Tibial nerve (tissue), 4 donors: ENCODE results near the gene ENAM. TPM values are rescaled to one million over a fixed set of nuclear protein-coding genes. Genes with fewer than 3 reads are reported as not detected.
"Not testable (repeated sequence)": the region's sequence is repeated elsewhere in the genome, so short reads cannot be mapped to it uniquely, and the experiment has no call there.

Experiments used
- DNase-seq, 2 donors: peaks; one replicate each; pipeline ENCODE4 v3.0.0-alpha.2; 2019; ENCODE audit warnings: low spot score in 2 of 2
- H3K27ac ChIP-seq, 4 donors: fragments of 200-600 bp; sonication (generic) in 3 of 4; one replicate each; pipeline ENCODE4 v1.5.1; 2017 to 2019; ENCODE audit warnings: mild to moderate bottlenecking in 1 of 4
- H3K27me3 ChIP-seq, 2 donors: fragments of 200-600 bp; sonication (generic) in 1 of 2; one replicate each; pipeline versions ENCODE4 v1.5.1 to v1.6.0; 2017 to 2019
- H3K36me3 ChIP-seq, 3 donors: fragments of 200-600 bp; sonication (generic); one replicate each; pipeline ENCODE4 v1.5.1; 2018 to 2019
- H3K4me1 ChIP-seq, 4 donors: fragments of 200-600 bp; sonication (generic) in 3 of 4; one replicate each; pipeline ENCODE4 v1.5.1; 2017 to 2019
- H3K4me3 ChIP-seq, 4 donors: fragments of 200-600 bp; sonication (generic) in 3 of 4; one replicate each; pipeline ENCODE4 v1.5.1; 2017 to 2019; ENCODE audit warnings: mild to moderate bottlenecking in 1 of 4, moderate library complexity in 1 of 4
- H3K9me3 ChIP-seq, 4 donors: fragments of 200-600 bp; sonication (generic) in 3 of 4; one replicate each; pipeline ENCODE4 v1.5.1; 2017 to 2019
- EP300 ChIP-seq, 2 donors: sonication (generic); formaldehyde crosslinking; IDR thresholded peaks; one replicate each; pipeline ENCODE4 v1.6.1; 2017; ENCODE audit warnings: antibody characterized with exemption in 2 of 2, mild to moderate bottlenecking in 1 of 2
- POLR2A ChIP-seq, 2 donors: fragments of 450-650 bp; IDR thresholded peaks; one replicate each; pipeline ENCODE4 v1.6.1; 2017; ENCODE audit warnings: antibody characterized with exemption in 2 of 2, mild to moderate bottlenecking in 2 of 2, moderate library complexity in 2 of 2
- WGBS, 2 donors: methylation state at CpG; one replicate each; pipeline ENCODE4 v1.1.5; 2018; 5-methylcytosine and 5-hydroxymethylcytosine counted together
- total RNA-seq, 4 donors: library from RNA; depleted of rRNA; stranded (reverse); fragments of >200 nt; gene quantifications; one replicate each; pipeline ENCODE4 v1.1.0, GENCODE V29; 2016
- TF ChIP-seq, protein P1 (sequence below), 5 experiments: fragments of 200-600 bp in 3 of 5; fragments of 450-650 bp in 2 of 5; sonication (generic) in 3 of 5; IDR thresholded peaks; one replicate each; pipeline ENCODE4 v1.5.1; 2016 to 2019; ENCODE audit warnings: antibody characterized with exemption in 5 of 5, mild to moderate bottlenecking in 3 of 5, moderate library complexity in 2 of 5

The ENAM gene
- total RNA-seq, 4 donors from 2014 or later = not detected

DNA sequence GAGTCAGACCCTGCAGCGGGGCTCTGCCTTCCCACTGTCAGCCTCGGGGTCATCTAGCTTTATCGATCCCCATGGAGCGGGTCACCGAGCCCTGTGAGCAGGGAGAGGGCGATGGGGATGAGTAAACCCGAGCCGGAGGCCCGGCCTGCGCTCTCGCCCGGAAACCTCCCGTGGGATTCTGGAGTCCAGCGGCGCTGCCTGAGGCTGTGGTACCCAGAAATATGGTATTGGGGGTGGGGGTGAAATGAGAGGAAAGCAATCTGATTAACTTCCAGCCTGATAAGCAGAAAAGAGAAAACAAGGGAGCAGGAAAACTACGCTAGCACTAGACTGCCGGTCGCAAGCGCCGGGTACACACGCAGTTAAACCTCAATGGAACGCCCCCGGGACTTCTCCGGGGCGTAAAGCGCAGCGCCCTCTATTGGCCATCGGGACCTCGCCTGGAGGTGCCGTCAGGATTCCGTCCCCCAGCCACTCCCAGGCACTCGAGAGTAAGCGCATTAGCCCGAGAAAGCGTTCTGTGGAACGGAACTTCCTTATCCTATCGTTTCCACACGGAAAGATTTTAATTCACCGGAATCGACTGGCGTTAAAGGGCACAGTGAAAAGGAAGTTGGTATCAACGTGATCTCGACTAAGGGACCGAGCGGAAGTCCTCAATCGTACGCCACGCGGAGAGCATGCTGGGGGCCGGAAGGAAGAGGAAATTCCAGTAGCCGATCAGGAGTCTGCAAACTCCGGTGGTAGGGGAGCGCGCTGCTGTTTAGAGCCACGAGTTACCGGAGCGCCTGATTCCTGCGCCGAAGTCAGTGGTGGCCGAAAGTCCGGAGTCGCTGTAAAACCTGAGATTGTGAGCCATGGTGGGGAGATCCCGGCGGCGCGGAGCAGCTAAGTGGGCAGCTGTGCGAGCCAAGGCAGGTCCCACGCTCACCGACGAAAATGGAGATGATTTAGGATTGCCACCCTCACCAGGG lies 59.6 kb downstream of the ENAM start, which contains the start of gene UTP3:
UTP3 (plus strand) TSS at position 712 of the 974 bp plus-strand sequence; CDS start at position 858, 146 bp downstream.
- 1% methylated on average over 65 to 70 of the region's 70 CpGs for WGBS, 2 donors
- peak; percentile 90 to 93 for DNase-seq
- Histone ChIP-seq H3K27me3 (no peaks in the 10 kb centered on the region), H3K27ac (peak within 1 kb of the TSS; percentile 93 to 97 (median 95)), H3K9me3 (no peaks in the 10 kb centered on the region), H3K4me1 (peaks cover 0 to 45% (median 20%) of the 10 kb centered on the region in 4 donors), H3K36me3 (peaks cover 0 to 18% (median 0%) of the 10 kb centered on the region in 3 donors), H3K4me3 (peak within 1 kb of the TSS; percentile 73 to 93 (median 86))
- TF ChIP-seq POLR2A (IDR thresholded peaks at IDR 0.05) = peak; percentile 35 to 59
- TF ChIP-seq, protein P1, sequence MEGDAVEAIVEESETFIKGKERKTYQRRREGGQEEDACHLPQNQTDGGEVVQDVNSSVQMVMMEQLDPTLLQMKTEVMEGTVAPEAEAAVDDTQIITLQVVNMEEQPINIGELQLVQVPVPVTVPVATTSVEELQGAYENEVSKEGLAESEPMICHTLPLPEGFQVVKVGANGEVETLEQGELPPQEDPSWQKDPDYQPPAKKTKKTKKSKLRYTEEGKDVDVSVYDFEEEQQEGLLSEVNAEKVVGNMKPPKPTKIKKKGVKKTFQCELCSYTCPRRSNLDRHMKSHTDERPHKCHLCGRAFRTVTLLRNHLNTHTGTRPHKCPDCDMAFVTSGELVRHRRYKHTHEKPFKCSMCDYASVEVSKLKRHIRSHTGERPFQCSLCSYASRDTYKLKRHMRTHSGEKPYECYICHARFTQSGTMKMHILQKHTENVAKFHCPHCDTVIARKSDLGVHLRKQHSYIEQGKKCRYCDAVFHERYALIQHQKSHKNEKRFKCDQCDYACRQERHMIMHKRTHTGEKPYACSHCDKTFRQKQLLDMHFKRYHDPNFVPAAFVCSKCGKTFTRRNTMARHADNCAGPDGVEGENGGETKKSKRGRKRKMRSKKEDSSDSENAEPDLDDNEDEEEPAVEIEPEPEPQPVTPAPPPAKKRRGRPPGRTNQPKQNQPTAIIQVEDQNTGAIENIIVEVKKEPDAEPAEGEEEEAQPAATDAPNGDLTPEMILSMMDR (IDR thresholded peaks at IDR 0.05) = peak; percentile 91 to 98 (median 96)
- TF ChIP-seq EP300 (IDR thresholded peaks at IDR 0.05) = peak; percentile 88 to 98

DNA sequence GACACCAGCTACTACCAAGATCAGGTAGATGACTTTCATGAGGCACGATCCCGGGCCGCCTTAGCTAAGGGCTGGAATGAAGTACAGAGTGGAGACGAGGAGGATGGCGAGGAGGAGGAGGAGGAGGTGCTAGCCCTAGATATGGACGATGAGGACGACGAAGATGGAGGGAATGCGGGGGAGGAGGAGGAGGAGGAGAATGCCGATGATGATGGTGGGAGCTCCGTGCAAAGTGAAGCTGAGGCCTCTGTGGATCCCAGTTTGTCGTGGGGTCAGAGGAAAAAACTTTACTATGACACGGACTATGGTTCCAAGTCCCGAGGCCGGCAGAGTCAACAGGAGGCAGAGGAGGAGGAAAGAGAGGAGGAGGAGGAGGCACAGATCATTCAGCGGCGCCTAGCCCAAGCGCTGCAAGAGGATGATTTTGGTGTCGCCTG lies 60.3 kb downstream of the ENAM start:
- 2 to 3% methylated on average over 19 of the region's 19 CpGs for WGBS, 2 donors
- Histone ChIP-seq H3K4me1 (peaks cover 0 to 45% (median 20%) of the 10 kb centered on the region in 4 donors), H3K36me3 (peaks cover 0 to 23% (median 0%) of the 10 kb centered on the region in 3 donors), H3K27ac (peak overlapping the region; percentile 93 to 97 (median 95)), H3K4me3 (peak overlapping the region; percentile 73 to 93 (median 86)), H3K27me3 (no peaks in the 10 kb centered on the region), H3K9me3 (no peaks in the 10 kb centered on the region)
- no peak for DNase-seq
- TF ChIP-seq EP300 (IDR thresholded peaks at IDR 0.05) = no peak
- no peak for TF ChIP-seq POLR2A (IDR thresholded peaks at IDR 0.05)
- TF ChIP-seq, protein P1 (IDR thresholded peaks at IDR 0.05) = no peak

DNA sequence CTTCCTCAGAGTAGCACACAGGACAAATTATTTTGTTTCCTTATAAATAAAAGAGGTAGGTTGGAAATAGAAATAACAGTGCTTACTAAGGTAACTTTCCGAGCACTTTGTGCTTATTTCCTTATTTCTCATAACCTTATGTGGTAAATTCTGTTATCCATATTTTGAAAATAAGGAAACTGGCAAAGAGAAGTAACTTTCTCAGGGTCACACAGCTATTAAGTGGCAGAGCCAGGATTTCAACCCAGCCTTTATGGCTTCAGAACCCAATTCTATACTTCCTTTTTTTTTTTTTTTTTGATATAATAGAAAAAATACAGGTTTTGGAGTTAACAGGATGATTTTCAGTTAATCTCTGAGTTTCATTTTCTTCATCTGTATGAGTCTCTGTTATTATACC lies 63.1 kb downstream of the ENAM start:
- WGBS, 2 donors = 68 to 89% methylated on average over 1 of the region's 1 CpG
- H3K36me3 ChIP-seq = peaks cover 0 to 34% (median 0%) of the 10 kb centered on the region in 3 donors
- TF ChIP-seq EP300 (IDR thresholded peaks at IDR 0.05) (no peak), POLR2A (IDR thresholded peaks at IDR 0.05) (no peak)
- DNase-seq = no peak
- H3K4me3 ChIP-seq = no peak overlapping the region
- no peaks in the 10 kb centered on the region for H3K9me3 ChIP-seq
- H3K27me3 ChIP-seq = no peaks in the 10 kb centered on the region
- H3K27ac ChIP-seq = no peak overlapping the region
- peaks cover 0 to 45% (median 20%) of the 10 kb centered on the region in 4 donors for H3K4me1 ChIP-seq

DNA sequence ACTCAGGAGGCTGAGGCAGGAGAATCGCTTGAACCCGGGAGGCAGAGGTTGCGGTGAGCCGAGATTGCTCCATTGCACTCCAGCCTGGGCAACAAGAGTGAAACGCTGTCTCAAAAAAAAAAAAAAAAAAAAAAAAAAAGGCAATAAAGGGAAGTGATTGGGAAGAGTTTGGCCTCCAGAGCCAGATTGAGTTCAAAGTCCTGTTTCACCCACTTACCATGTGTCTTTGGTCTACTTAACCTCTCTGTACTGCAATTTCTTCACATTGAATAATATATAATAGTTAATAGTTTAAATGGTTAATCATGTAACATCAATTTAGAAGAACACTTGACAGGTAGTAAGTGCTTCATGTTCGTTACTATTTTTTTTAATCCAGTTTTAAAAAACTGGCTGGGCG lies 66.1 kb downstream of the ENAM start:
- H3K36me3 ChIP-seq = peaks cover 0 to 34% (median 0%) of the 10 kb centered on the region in 3 donors
- WGBS, 2 donors = 94 to 96% methylated on average over 7 of the region's 7 CpGs
- not testable (repeated sequence) for H3K27me3 ChIP-seq, DNase-seq, H3K27ac ChIP-seq, H3K4me3 ChIP-seq, H3K9me3 ChIP-seq
- H3K4me1 ChIP-seq = peaks cover 0 to 31% (median 11%) of the 10 kb centered on the region in 4 donors

Other genes starting within 250 kb of the ENAM start
- gene SMR3B, start 245.6 kb upstream of the ENAM start, total RNA-seq = not detected
- not detected for gene OPRPN, start 230.8 kb upstream of the ENAM start, total RNA-seq
- gene MUC7, start 156.5 kb upstream of the ENAM start, total RNA-seq = not detected
- gene AMTN, start 110.2 kb upstream of the ENAM start, total RNA-seq = not detected
- gene AMBN, start 36.5 kb upstream of the ENAM start, total RNA-seq = not detected
- 10 to 100 TPM in 1 of 4 donors, 1 to 10 TPM in 3; 3.1 to 17.4 (median 4.8) TPM for gene JCHAIN, start 37.8 kb downstream of the ENAM start, total RNA-seq
- 10 to 100 TPM; 14.3 to 19.4 (median 17.0) TPM for gene UTP3, start 59.8 kb downstream of the ENAM start, total RNA-seq
- gene RUFY3, start 93.2 kb downstream of the ENAM start, total RNA-seq = 100 to 1,000 TPM in 1 of 4 donors, 10 to 100 TPM in 3; 84.5 to 124 (median 88.8) TPM
- gene GRSF1, start 211.1 kb downstream of the ENAM start, total RNA-seq = 10 to 100 TPM; 33.3 to 45.9 (median 40.6) TPM